OCI-LY1 (cell line): Measurements from ENCODE around the gene HAPSTR1.
"Not testable (repeated sequence)": the region's sequence is repeated elsewhere in the genome, so short reads cannot be mapped to it uniquely, and the experiment has no call there.

ENCODE experiments used
- H2AFZ ChIP-seq: fragments of 200-600 bp; sonication (generic), shearing (Covaris generic); 2 replicates; pipeline ENCODE4 v1.6.0; 2014; ENCODE audit warnings: antibody characterized with exemption, mild to moderate bottlenecking, low read length
- H3F3A ChIP-seq: fragments of 200-600 bp; sonication (generic), shearing (Covaris generic); 2 replicates; pipeline ENCODE4 v1.6.0; 2014; ENCODE audit warnings: mild to moderate bottlenecking, antibody characterized with exemption, low read length, moderate library complexity; ENCODE audit not compliant: insufficient read depth
- H3K27ac ChIP-seq: fragments of 200-600 bp; sonication (generic); 2 replicates; pipeline ENCODE4 v1.5.1; 2014; ENCODE audit warnings: low read length, mixed run types, mild to moderate bottlenecking, low read depth; ENCODE audit not compliant: poor library complexity, severe bottlenecking
- H3K27me3 ChIP-seq: fragments of 200-600 bp; sonication (generic); 2 replicates; pipeline ENCODE4 v1.6.0; 2014; ENCODE audit warnings: antibody characterized with exemption, mild to moderate bottlenecking, low read length, moderate library complexity; ENCODE audit not compliant: insufficient read depth
- H3K36me3 ChIP-seq: fragments of 200-600 bp; sonication (generic); 2 replicates; pipeline ENCODE4 v1.6.1; 2014; ENCODE audit warnings: mild to moderate bottlenecking, antibody characterized with exemption, low read length, moderate library complexity, mixed read lengths; ENCODE audit not compliant: insufficient read depth
- H3K4me1 ChIP-seq: fragments of 200-600 bp; sonication (generic); 2 replicates; pipeline ENCODE4 v1.5.1; 2014; ENCODE audit warnings: mild to moderate bottlenecking, low read length, moderate library complexity; ENCODE audit not compliant: insufficient read depth, severe bottlenecking
- H3K4me2 ChIP-seq: fragments of 200-600 bp; sonication (generic), shearing (Covaris generic); 2 replicates; pipeline ENCODE4 v1.6.1; 2014; ENCODE audit warnings: low read length
- H3K4me3 ChIP-seq: fragments of 200-600 bp; sonication (generic); 2 replicates; pipeline ENCODE4 v1.5.1; 2014; ENCODE audit warnings: low read length, low read depth, mild to moderate bottlenecking, mixed read lengths; ENCODE audit not compliant: poor library complexity, severe bottlenecking
- H3K79me2 ChIP-seq: fragments of 200-600 bp; shearing (Covaris generic); 2 replicates; pipeline ENCODE4 v1.6.1; 2016; ENCODE audit warnings: mixed run types, low read length, mixed read lengths; ENCODE audit not compliant: insufficient read depth
- H3K9ac ChIP-seq: fragments of 200-600 bp; sonication (generic), shearing (Covaris generic); 2 replicates; pipeline ENCODE4 v1.6.1; 2014; ENCODE audit warnings: mild to moderate bottlenecking, low read length, mixed read lengths
- H3K9me2 ChIP-seq: fragments of 200-600 bp; sonication (generic), shearing (Covaris generic); 2 replicates; pipeline ENCODE4 v1.6.1; 2014; ENCODE audit warnings: low read depth, mild to moderate bottlenecking, low read length, mixed read lengths
- H3K9me3 ChIP-seq: fragments of 200-600 bp; shearing (Covaris generic); 2 replicates; pipeline ENCODE4 v1.6.1; 2014; ENCODE audit warnings: low read length, mixed read lengths
- H4K20me1 ChIP-seq: fragments of 200-600 bp; sonication (generic), shearing (Covaris generic); 2 replicates; pipeline ENCODE4 v1.6.0; 2016; ENCODE audit warnings: mild to moderate bottlenecking, low read length; ENCODE audit not compliant: insufficient read depth
- CTCF ChIP-seq: fragments of 200-600 bp; sonication (generic), shearing (Covaris generic); IDR thresholded peaks from 2 replicates; pipeline ENCODE4 v1.5.1; 2017; ENCODE audit warnings: mild to moderate bottlenecking, antibody characterized with exemption, low read length, moderate library complexity, mixed read lengths
- EZH2 ChIP-seq: fragments of 200-600 bp; sonication (generic), shearing (Covaris generic); IDR thresholded peaks from 2 replicates; pipeline ENCODE4 v1.8.0; 2017; ENCODE audit warnings: borderline replicate concordance, mixed run types, mild to moderate bottlenecking, antibody characterized with exemption, low read length, moderate library complexity, mixed read lengths

The HAPSTR1 gene

GRCh38 chr16:9072806-9073341 is 18.6 kb upstream of the HAPSTR1 start:
- H3K27ac ChIP-seq = peak overlapping the region; percentile 26
- H4K20me1 ChIP-seq = no peaks in the 10 kb centered on the region
- no peaks in the 10 kb centered on the region for H3K36me3 ChIP-seq
- H3K27me3 ChIP-seq = no peaks in the 10 kb centered on the region; the same call in 1 of the 2 replicates
- no peak overlapping the region for H3K9ac ChIP-seq
- no peak for TF ChIP-seq EZH2
- TF ChIP-seq CTCF = no peak
- H3K9me2 ChIP-seq = no peaks in the 10 kb centered on the region
- H2AFZ ChIP-seq = peak overlapping the region; percentile 50; the same call in 1 of the 2 replicates
- no peaks in the 10 kb centered on the region for H3K79me2 ChIP-seq
- H3K4me3 ChIP-seq = no peak overlapping the region
- H3K9me3 ChIP-seq = no peaks in the 10 kb centered on the region
- H3K4me1 ChIP-seq = peaks cover 26% of the 10 kb centered on the region
- H3K4me2 ChIP-seq = peak overlapping the region; percentile 21; the same call in 1 of the 2 replicates
- no peaks in the 10 kb centered on the region for H3F3A ChIP-seq

- H3F3A ChIP-seq = no peaks in the 10 kb centered on the region
Observed at GRCh38 chr16:9075299-9076071, 16.0 kb upstream of the HAPSTR1 start.

GRCh38 chr16:9077091-9077809 is 14.2 kb upstream of the HAPSTR1 start:
- H3K9me3 ChIP-seq = no peaks in the 10 kb centered on the region

More at GRCh38 chr16:9075299-9076071, 16.0 kb upstream of the HAPSTR1 start:
- H3K27ac ChIP-seq = no peak overlapping the region
- H4K20me1 ChIP-seq = no peaks in the 10 kb centered on the region
- H3K36me3 ChIP-seq = no peaks in the 10 kb centered on the region
- no peak overlapping the region for H2AFZ ChIP-seq
- H3K4me2 ChIP-seq = no peak overlapping the region
- no peak overlapping the region for H3K9ac ChIP-seq
- no peaks in the 10 kb centered on the region for H3K9me3 ChIP-seq
- H3K4me1 ChIP-seq = peaks cover 37% of the 10 kb centered on the region
- no peaks in the 10 kb centered on the region for H3K79me2 ChIP-seq
- H3K9me2 ChIP-seq = no peaks in the 10 kb centered on the region
- no peak for TF ChIP-seq EZH2
- TF ChIP-seq CTCF = no peak
- no peak overlapping the region for H3K4me3 ChIP-seq
- no peaks in the 10 kb centered on the region; the same call in 1 of the 2 replicates for H3K27me3 ChIP-seq

GRCh38 chr16:9078467-9079429 is 12.7 kb upstream of the HAPSTR1 start:
- not testable (repeated sequence) for H3K4me3 ChIP-seq, H3K36me3 ChIP-seq, H3K79me2 ChIP-seq, H3K27me3 ChIP-seq, H3K9ac ChIP-seq, H3K9me2 ChIP-seq, H4K20me1 ChIP-seq, H2AFZ ChIP-seq, H3K4me2 ChIP-seq, H3F3A ChIP-seq, H3K9me3 ChIP-seq, H3K27ac ChIP-seq
- H3K4me1 ChIP-seq = peaks cover 25% of the 10 kb centered on the region

More at GRCh38 chr16:9077091-9077809, 14.2 kb upstream of the HAPSTR1 start:
- no peaks in the 10 kb centered on the region for H3K36me3 ChIP-seq
- H3K27me3 ChIP-seq = no peaks in the 10 kb centered on the region
- H4K20me1 ChIP-seq = no peaks in the 10 kb centered on the region
- H3K4me1 ChIP-seq = peaks cover 37% of the 10 kb centered on the region
- H3K27ac ChIP-seq = peak overlapping the region; percentile 13
- peak overlapping the region; percentile 22 for H3K4me2 ChIP-seq
- TF ChIP-seq EZH2 (no peak), CTCF (no peak)
- no peak overlapping the region for H3K9ac ChIP-seq
- 0 out of 2 replicates have a peak overlapping the region, but pooled peaks have one; percentile 4 for H2AFZ ChIP-seq
- no peak overlapping the region for H3K4me3 ChIP-seq
- no peaks in the 10 kb centered on the region for H3K9me2 ChIP-seq
- H3F3A ChIP-seq = no peaks in the 10 kb centered on the region
- H3K79me2 ChIP-seq = no peaks in the 10 kb centered on the region
